ENCODE data around the gene GRM3.

Gene GRM3

DNA sequence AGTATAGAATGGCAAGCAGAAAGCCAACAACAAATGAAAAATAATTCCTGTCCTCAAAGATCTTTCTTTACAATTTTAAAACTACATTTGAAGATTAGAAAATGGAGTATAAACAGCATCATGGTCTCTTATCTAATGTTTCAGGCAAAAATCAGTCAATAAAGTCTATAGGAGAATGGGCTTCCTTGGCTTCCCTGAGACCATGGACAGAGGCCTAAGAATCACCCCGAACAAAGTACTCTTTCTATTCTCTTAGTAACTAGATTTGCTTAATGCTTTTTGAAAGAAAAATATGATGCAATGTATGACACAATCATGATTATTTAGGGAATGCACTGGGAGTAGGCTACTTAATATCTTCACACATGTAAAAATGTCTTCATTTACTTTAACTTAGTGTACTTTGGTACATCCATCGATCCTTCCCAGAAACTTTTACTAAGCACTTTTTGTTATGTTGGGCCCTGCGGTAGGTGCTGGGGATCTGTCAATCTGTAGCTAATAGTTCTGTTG lies 17.3 kb downstream of the GRM3 start:
- H3K4me3 ChIP-seq (ENCODE audit: low read depth, low read length): no peak overlapping the region
- POLR2A ChIA-PET: no interaction called here
- TF ChIP-seq, protein P1, sequence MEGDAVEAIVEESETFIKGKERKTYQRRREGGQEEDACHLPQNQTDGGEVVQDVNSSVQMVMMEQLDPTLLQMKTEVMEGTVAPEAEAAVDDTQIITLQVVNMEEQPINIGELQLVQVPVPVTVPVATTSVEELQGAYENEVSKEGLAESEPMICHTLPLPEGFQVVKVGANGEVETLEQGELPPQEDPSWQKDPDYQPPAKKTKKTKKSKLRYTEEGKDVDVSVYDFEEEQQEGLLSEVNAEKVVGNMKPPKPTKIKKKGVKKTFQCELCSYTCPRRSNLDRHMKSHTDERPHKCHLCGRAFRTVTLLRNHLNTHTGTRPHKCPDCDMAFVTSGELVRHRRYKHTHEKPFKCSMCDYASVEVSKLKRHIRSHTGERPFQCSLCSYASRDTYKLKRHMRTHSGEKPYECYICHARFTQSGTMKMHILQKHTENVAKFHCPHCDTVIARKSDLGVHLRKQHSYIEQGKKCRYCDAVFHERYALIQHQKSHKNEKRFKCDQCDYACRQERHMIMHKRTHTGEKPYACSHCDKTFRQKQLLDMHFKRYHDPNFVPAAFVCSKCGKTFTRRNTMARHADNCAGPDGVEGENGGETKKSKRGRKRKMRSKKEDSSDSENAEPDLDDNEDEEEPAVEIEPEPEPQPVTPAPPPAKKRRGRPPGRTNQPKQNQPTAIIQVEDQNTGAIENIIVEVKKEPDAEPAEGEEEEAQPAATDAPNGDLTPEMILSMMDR (IDR thresholded peaks at IDR 0.05; ENCODE audit: insufficient read depth, low read length, missing control alignments): no peak
- no peak for DNase-seq (ENCODE audit: low read depth, low spot score)
- CTCF ChIA-PET: no interaction called here

DNA sequence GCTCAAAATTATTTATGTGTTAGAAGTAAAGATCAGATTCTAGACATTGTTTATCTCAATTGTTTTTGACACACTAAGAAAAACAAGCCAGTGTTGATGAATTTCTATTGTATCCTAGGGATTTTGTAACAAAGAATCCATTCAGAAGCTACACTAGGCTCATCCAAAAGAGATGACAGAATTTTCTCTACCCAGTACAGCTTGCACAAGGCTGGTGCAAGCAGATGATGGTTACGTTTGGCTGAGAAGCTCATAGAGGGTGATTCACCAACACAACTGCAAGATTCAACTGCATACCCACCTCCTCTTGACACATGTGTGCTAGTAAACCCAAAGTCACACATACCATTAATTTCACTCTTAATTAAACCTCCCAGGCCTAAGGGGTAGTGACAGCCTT lies 20.8 kb downstream of the GRM3 start:
- no peak overlapping the region for H3K4me3 ChIP-seq (ENCODE audit: low read depth, low read length)
- POLR2A ChIA-PET: no interaction called here
- CTCF ChIA-PET: no interaction called here
- DNase-seq (ENCODE audit: low read depth, low spot score): no peak
- TF ChIP-seq, protein P1 (IDR thresholded peaks at IDR 0.05; ENCODE audit: insufficient read depth, low read length, missing control alignments): no peak

DNA sequence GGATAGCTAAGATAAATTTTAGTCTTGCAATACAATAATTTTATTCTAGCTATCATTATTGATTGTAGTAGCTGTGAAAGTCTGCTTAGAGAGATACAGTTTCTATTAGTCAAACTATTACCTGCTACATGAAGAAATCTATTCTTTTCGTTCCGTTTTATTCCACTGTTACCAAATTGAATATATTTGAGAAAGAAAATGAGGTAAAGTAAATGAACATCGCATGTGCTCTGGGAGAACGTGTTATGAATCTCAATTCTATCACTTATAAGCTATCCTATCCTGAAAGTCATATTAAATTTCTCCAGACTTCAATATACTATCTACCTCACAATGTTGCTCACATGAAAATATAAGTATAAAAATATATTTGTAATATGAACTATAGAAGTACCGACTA lies 21.3 kb downstream of the GRM3 start:
- TF ChIP-seq, protein P1 (IDR thresholded peaks at IDR 0.05; ENCODE audit: insufficient read depth, low read length, missing control alignments): no peak
- ChIA-PET CTCF (no interaction called here), POLR2A (no interaction called here)
- H3K4me3 ChIP-seq (ENCODE audit: low read depth, low read length): no peak overlapping the region
- DNase-seq (ENCODE audit: low read depth, low spot score): no peak

DNA sequence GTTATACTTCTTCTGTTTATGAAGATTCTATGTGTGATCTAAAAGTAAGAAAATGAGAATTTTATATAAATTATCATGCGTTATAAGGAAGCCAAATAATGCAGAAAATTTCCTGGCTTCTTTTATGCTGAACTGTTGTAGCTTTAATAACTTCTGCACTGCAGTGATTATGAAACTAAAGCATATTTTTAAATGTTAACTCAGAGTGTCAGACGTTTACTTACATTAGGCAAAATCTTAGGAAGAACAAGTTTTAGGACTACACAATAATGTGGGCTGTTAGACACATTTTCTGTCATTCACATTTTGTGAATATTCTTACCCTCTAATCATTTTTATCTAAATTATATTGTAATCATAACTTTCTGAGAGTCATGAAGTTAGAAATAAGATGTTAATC lies 22.0 kb downstream of the GRM3 start:
- POLR2A ChIA-PET: no interaction called here

DNA sequence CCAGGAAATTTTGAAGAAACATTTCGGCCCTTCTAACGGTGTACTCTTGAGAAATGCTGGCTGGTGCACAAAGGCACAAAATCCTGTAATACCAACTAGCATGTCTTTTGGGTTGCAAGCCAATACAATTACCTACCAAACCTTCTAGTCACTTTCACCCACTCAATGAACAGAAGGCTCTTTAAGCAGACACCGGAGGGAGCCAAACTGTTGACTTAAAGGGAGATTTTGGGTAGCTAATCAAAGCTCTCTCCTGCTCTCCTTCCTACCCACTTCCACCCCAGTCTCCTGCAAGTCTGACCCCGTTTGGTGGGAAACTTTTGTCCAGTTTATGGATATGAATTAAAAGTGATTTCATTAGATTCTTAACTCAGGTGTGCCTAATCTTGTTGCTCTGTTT lies 24.0 kb downstream of the GRM3 start:
- H3K4me3 ChIP-seq (ENCODE audit: low read depth, low read length): no peak overlapping the region
- ChIA-PET CTCF (no interaction called here), POLR2A (no interaction called here)
- TF ChIP-seq, protein P1 (IDR thresholded peaks at IDR 0.05; ENCODE audit: insufficient read depth, low read length, missing control alignments): no peak
- DNase-seq (ENCODE audit: low read depth, low spot score): no peak

More for the DNA sequence above, 22.0 kb downstream of the GRM3 start:
- DNase-seq (ENCODE audit: low read depth, low spot score): no peak
- H3K4me3 ChIP-seq (ENCODE audit: low read depth, low read length): no peak overlapping the region
- TF ChIP-seq, protein P1 (IDR thresholded peaks at IDR 0.05; ENCODE audit: insufficient read depth, low read length, missing control alignments): no peak
- CTCF ChIA-PET: no interaction called here

DNA sequence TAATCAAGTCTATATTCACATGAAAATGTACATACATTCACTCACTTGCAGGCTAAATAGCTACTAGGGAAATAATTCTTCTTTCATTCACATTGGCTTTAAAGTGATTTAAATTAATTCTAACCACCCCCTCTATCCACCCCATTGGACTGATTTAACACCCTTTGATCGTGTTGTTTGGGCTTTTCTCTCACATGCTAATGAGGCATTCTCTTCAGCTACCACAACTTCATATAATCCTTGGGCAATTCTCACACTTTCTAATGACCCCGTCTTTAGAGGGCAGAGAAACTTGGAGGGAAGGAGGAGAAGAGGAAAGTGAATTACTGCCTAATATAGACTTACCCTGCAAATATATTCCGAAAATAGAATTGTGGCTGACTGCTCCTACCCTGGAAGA lies 24.6 kb downstream of the GRM3 start:
- ChIA-PET POLR2A (no interaction called here), CTCF (no interaction called here)
- TF ChIP-seq, protein P1 (IDR thresholded peaks at IDR 0.05; ENCODE audit: insufficient read depth, low read length, missing control alignments): no peak
- no peak overlapping the region for H3K4me3 ChIP-seq (ENCODE audit: low read depth, low read length)
- DNase-seq (ENCODE audit: low read depth, low spot score): no peak
